Skeletal muscle cell (primary cell): ENCODE measurements around the gene MACC1.
"Not testable (repeated sequence)": the region's sequence is repeated elsewhere in the genome, so short reads cannot be mapped to it uniquely, and the experiment has no call there.

Experiments used
- DNase-seq: peaks from one replicate; pipeline ENCODE4 v3.0.0-alpha.2; 2010; ENCODE audit warnings: low read depth
- H3K4me3 ChIP-seq: 2 replicates; pipeline ENCODE4 v1.5.1; 2011; ENCODE audit warnings: low read depth, mild to moderate bottlenecking, control low read depth, low read length, moderate library complexity

The MACC1 gene

GRCh38 chr7:20213378-20213777 lies 3.8 kb downstream of the MACC1 start:
- no peak for DNase-seq
- no peak overlapping the region for H3K4me3 ChIP-seq

GRCh38 chr7:20211376-20211775 lies 5.8 kb downstream of the MACC1 start:
- no peak for DNase-seq
- no peak overlapping the region for H3K4me3 ChIP-seq

GRCh38 chr7:20208651-20209307 lies 8.4 kb downstream of the MACC1 start:
- no peak for DNase-seq
- H3K4me3 ChIP-seq = no peak overlapping the region

GRCh38 chr7:20207811-20208210 lies 9.4 kb downstream of the MACC1 start:
- not testable (repeated sequence) for H3K4me3 ChIP-seq, DNase-seq

- no peak overlapping the region for H3K4me3 ChIP-seq
- no peak for DNase-seq
Observed at GRCh38 chr7:20206104-20206896, 10.9 kb downstream of the MACC1 start.

GRCh38 chr7:20203316-20203715 lies 13.9 kb downstream of the MACC1 start:
- H3K4me3 ChIP-seq = no peak overlapping the region
- no peak for DNase-seq

GRCh38 chr7:20201380-20201779 lies 15.8 kb downstream of the MACC1 start:
- no peak for DNase-seq
- no peak overlapping the region for H3K4me3 ChIP-seq

- no peak for DNase-seq
- H3K4me3 ChIP-seq = no peak overlapping the region
Observed at GRCh38 chr7:20200971-20201370, 16.2 kb downstream of the MACC1 start.

GRCh38 chr7:20200361-20200760 lies 16.8 kb downstream of the MACC1 start:
- no peak for DNase-seq
- no peak overlapping the region for H3K4me3 ChIP-seq

- DNase-seq = peak; percentile 75
- no peak overlapping the region for H3K4me3 ChIP-seq
Observed at GRCh38 chr7:20199015-20199737, 18.0 kb downstream of the MACC1 start.

GRCh38 chr7:20198260-20198659 lies 18.9 kb downstream of the MACC1 start:
- no peak overlapping the region for H3K4me3 ChIP-seq
- no peak for DNase-seq

- DNase-seq = no peak
Observed at GRCh38 chr7:20197837-20198236, 19.3 kb downstream of the MACC1 start.

GRCh38 chr7:20197125-20197748 lies 19.9 kb downstream of the MACC1 start:
- no peak for DNase-seq
- no peak overlapping the region for H3K4me3 ChIP-seq

More at GRCh38 chr7:20197837-20198236, 19.3 kb downstream of the MACC1 start:
- H3K4me3 ChIP-seq = no peak overlapping the region

GRCh38 chr7:20194343-20194995 lies 22.7 kb downstream of the MACC1 start:
- DNase-seq = no peak
- no peak overlapping the region for H3K4me3 ChIP-seq

GRCh38 chr7:20193873-20194272 lies 23.3 kb downstream of the MACC1 start:
- H3K4me3 ChIP-seq = no peak overlapping the region
- DNase-seq = no peak

- no peak overlapping the region for H3K4me3 ChIP-seq
- DNase-seq = no peak
Observed at GRCh38 chr7:20193242-20193777, 23.9 kb downstream of the MACC1 start.

- no peak for DNase-seq
- no peak overlapping the region for H3K4me3 ChIP-seq
Observed at GRCh38 chr7:20191391-20191869, 25.8 kb downstream of the MACC1 start.

- H3K4me3 ChIP-seq = no peak overlapping the region
- DNase-seq = no peak
Observed at GRCh38 chr7:20190560-20191390, 26.4 kb downstream of the MACC1 start.
